ENCODE measurements around the gene GPRC5B.

GRCh38 chr16:19892902-19893301 lies 8.3 kb upstream of the GPRC5B start:
- TF ChIP-seq CTCF (conservative IDR thresholded peaks at IDR 0.05; ENCODE audit: low read depth, low read length) = no peak
- TF ChIP-seq EZH2 (IDR thresholded peaks at IDR 0.05; ENCODE audit: borderline replicate concordance, low read depth, low read length, poor library complexity, severe bottlenecking) = no peak
